ENCODE measurements around the gene EPRS1. TPM values are rescaled to one million over a fixed set of nuclear protein-coding genes. Genes with fewer than 3 reads are reported as not detected.
"Not testable (repeated sequence)": the region's sequence is repeated elsewhere in the genome, so short reads cannot be mapped to it uniquely, and the experiment has no call there.

EPRS1 gene
- total and polyA plus RNA-seq, 4 donors: 20.4 to 59.3 (median 39.2) TPM

DNA sequence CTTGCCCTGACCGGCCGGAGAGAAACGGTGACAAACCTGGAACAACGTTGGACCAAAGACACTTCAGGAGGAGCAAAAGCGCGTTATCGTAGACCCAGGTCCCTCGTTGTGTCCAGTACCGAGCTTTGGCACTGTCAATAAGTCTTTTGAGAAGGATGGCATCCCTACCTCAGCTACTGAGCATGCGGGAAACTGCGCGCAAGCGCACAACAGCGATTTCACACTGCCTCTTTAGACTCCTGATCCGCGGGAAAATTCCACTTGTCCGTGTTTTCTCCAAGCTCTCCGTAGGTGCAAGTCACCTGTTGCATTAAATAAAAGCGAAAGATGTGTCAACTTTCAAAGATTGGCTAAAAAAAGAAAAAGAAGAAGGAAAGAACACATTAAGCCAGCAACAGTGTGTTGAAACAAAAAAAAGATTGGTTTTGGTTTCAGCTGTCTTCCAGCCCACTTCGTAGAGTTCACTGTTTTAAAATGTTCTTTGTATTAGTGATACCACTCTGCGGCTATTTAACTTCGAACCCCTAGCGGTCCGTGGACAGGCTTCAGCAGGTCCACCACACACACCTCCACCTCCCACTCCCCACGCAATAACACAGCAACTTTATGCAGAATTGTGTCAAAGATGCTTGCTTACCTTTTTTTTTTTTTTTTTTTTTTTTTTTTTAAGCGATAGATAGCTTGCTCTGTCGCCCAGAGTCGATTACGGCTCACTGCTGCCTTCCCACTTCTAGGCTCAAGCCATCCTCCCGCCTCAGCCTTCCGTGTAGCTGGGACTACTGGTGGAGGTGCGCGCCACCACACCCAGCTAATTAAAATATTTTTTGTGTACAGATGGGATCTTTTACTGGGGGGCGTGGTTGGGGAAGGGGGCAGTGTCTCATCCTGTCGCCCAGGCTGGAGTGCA is 43.6 kb upstream of the EPRS1 start, which contains the start of gene BPNT1 (continued):
- TF ChIP-seq, protein P1, sequence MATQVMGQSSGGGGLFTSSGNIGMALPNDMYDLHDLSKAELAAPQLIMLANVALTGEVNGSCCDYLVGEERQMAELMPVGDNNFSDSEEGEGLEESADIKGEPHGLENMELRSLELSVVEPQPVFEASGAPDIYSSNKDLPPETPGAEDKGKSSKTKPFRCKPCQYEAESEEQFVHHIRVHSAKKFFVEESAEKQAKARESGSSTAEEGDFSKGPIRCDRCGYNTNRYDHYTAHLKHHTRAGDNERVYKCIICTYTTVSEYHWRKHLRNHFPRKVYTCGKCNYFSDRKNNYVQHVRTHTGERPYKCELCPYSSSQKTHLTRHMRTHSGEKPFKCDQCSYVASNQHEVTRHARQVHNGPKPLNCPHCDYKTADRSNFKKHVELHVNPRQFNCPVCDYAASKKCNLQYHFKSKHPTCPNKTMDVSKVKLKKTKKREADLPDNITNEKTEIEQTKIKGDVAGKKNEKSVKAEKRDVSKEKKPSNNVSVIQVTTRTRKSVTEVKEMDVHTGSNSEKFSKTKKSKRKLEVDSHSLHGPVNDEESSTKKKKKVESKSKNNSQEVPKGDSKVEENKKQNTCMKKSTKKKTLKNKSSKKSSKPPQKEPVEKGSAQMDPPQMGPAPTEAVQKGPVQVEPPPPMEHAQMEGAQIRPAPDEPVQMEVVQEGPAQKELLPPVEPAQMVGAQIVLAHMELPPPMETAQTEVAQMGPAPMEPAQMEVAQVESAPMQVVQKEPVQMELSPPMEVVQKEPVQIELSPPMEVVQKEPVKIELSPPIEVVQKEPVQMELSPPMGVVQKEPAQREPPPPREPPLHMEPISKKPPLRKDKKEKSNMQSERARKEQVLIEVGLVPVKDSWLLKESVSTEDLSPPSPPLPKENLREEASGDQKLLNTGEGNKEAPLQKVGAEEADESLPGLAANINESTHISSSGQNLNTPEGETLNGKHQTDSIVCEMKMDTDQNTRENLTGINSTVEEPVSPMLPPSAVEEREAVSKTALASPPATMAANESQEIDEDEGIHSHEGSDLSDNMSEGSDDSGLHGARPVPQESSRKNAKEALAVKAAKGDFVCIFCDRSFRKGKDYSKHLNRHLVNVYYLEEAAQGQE (IDR thresholded peaks at IDR 0.05): peak; percentile 74

GRCh38 chr1:220086261-220086686 is 40.0 kb upstream of the EPRS1 start:
- not testable (repeated sequence) for H3K9me3 ChIP-seq (ENCODE audit: control insufficient read depth in 4 of 4, low read length in 3 of 4); H3K27ac ChIP-seq (ENCODE audit: low read depth in 1 of 2, low read length in 2 of 2); H3K4me1 ChIP-seq (ENCODE audit: control insufficient read depth in 4 of 4, insufficient read depth in 4 of 4, low read length in 3 of 4); H3K4me3 ChIP-seq (ENCODE audit: low read depth in 1 of 3, low read length in 3 of 3); H3K9ac ChIP-seq (ENCODE audit: low read depth in 1 of 2, low read length in 2 of 2); DNase-seq (ENCODE audit: low spot score); H3K36me3 ChIP-seq (ENCODE audit: control insufficient read depth in 4 of 4, insufficient read depth in 3 of 4, low read depth in 1 of 4, low read length in 3 of 4); H3K27me3 ChIP-seq (ENCODE audit: control insufficient read depth in 4 of 4, insufficient read depth in 4 of 4, low read length in 3 of 4)
- 96% methylated on average over 15 of the region's 15 CpGs for WGBS

GRCh38 chr1:220084460-220084859 is 38.2 kb upstream of the EPRS1 start:
- no peak overlapping the region for H3K27ac ChIP-seq (ENCODE audit: low read depth in 1 of 2, low read length in 2 of 2)
- H3K36me3 ChIP-seq (ENCODE audit: control insufficient read depth in 4 of 4, insufficient read depth in 3 of 4, low read depth in 1 of 4, low read length in 3 of 4): peaks cover 0 to 4% (median 1%) of the 10 kb centered on the region in 4 donors
- no peaks in the 10 kb centered on the region for H3K27me3 ChIP-seq (ENCODE audit: control insufficient read depth in 4 of 4, insufficient read depth in 4 of 4, low read length in 3 of 4)
- peak; percentile 22 to 34 for TF ChIP-seq HNF4A (conservative IDR thresholded peaks at IDR 0.05)
- TF ChIP-seq GABPA (IDR thresholded peaks at IDR 0.05 in 1 of 2, conservative IDR thresholded peaks at IDR 0.05 in 1 of 2): no peak
- TF ChIP-seq, protein P2, sequence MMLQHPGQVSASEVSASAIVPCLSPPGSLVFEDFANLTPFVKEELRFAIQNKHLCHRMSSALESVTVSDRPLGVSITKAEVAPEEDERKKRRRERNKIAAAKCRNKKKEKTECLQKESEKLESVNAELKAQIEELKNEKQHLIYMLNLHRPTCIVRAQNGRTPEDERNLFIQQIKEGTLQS (IDR thresholded peaks at IDR 0.05): no peak
- peak; percentile 8 to 44 for TF ChIP-seq RXRA (IDR thresholded peaks at IDR 0.05)
- TF ChIP-seq, protein P3, sequence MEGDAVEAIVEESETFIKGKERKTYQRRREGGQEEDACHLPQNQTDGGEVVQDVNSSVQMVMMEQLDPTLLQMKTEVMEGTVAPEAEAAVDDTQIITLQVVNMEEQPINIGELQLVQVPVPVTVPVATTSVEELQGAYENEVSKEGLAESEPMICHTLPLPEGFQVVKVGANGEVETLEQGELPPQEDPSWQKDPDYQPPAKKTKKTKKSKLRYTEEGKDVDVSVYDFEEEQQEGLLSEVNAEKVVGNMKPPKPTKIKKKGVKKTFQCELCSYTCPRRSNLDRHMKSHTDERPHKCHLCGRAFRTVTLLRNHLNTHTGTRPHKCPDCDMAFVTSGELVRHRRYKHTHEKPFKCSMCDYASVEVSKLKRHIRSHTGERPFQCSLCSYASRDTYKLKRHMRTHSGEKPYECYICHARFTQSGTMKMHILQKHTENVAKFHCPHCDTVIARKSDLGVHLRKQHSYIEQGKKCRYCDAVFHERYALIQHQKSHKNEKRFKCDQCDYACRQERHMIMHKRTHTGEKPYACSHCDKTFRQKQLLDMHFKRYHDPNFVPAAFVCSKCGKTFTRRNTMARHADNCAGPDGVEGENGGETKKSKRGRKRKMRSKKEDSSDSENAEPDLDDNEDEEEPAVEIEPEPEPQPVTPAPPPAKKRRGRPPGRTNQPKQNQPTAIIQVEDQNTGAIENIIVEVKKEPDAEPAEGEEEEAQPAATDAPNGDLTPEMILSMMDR (IDR thresholded peaks at IDR 0.05; ENCODE audit: low read depth, low read length, missing input control): no peak
- H3K9me3 ChIP-seq (ENCODE audit: control insufficient read depth in 4 of 4, low read length in 3 of 4): no peaks in the 10 kb centered on the region
- H3K9ac ChIP-seq (ENCODE audit: low read depth in 1 of 2, low read length in 2 of 2): no peak overlapping the region
- WGBS: 87% methylated on average over 1 of the region's 1 CpG
- H3K4me3 ChIP-seq (ENCODE audit: low read depth in 1 of 3, low read length in 3 of 3): no peak overlapping the region
- peaks cover 0 to 6% (median 0%) of the 10 kb centered on the region in 4 donors for H3K4me1 ChIP-seq (ENCODE audit: control insufficient read depth in 4 of 4, insufficient read depth in 4 of 4, low read length in 3 of 4)
- no peak for DNase-seq (ENCODE audit: low spot score)

GRCh38 chr1:220077887-220078286 is 31.6 kb upstream of the EPRS1 start:
- Histone ChIP-seq H3K27me3 (ENCODE audit: control insufficient read depth in 4 of 4, insufficient read depth in 4 of 4, low read length in 3 of 4) (no peaks in the 10 kb centered on the region), H3K9me3 (ENCODE audit: control insufficient read depth in 4 of 4, low read length in 3 of 4) (no peaks in the 10 kb centered on the region), H3K9ac (ENCODE audit: low read depth in 1 of 2, low read length in 2 of 2) (no peak overlapping the region), H3K4me3 (ENCODE audit: low read depth in 1 of 3, low read length in 3 of 3) (no peak overlapping the region), H3K4me1 (ENCODE audit: control insufficient read depth in 4 of 4, insufficient read depth in 4 of 4, low read length in 3 of 4) (no peaks in the 10 kb centered on the region), H3K27ac (ENCODE audit: low read depth in 1 of 2, low read length in 2 of 2) (no peak overlapping the region), H3K36me3 (ENCODE audit: control insufficient read depth in 4 of 4, insufficient read depth in 3 of 4, low read depth in 1 of 4, low read length in 3 of 4) (peaks cover 0 to 11% (median 6%) of the 10 kb centered on the region in 4 donors)
- WGBS: 98% methylated on average over 3 of the region's 3 CpGs
- DNase-seq (ENCODE audit: low spot score): no peak
- TF ChIP-seq YY1 (IDR thresholded peaks at IDR 0.05): no peak
- TF ChIP-seq SP1 (IDR thresholded peaks at IDR 0.05): no peak
- TF ChIP-seq, protein P1 (IDR thresholded peaks at IDR 0.05): no peak
- no peak for TF ChIP-seq EGR1 (IDR thresholded peaks at IDR 0.05; ENCODE audit: low read depth in 2 of 2)
- TF ChIP-seq RAD21 (IDR thresholded peaks at IDR 0.05): no peak
- TF ChIP-seq, protein P2 (IDR thresholded peaks at IDR 0.05): no peak
- no peak for TF ChIP-seq HNF4A (conservative IDR thresholded peaks at IDR 0.05)
- TF ChIP-seq NR2F2 (IDR thresholded peaks at IDR 0.05): no peak
- no peak for TF ChIP-seq HNF4G (IDR thresholded peaks at IDR 0.05)
- TF ChIP-seq FOXA2 (IDR thresholded peaks at IDR 0.05): no peak
- TF ChIP-seq MAX (IDR thresholded peaks at IDR 0.05): no peak
- TF ChIP-seq GABPA (IDR thresholded peaks at IDR 0.05 in 1 of 2, conservative IDR thresholded peaks at IDR 0.05 in 1 of 2): no peak

Measured in liver (tissue), 9 donors.